Endothelial cell of umbilical vein (primary cell): Measurements from ENCODE around the gene ADTRP. TPM values are rescaled to one million over a fixed set of nuclear protein-coding genes. Genes with fewer than 3 reads are reported as not detected.

Experiments used
- BruUV-seq: library from RNA; stranded (reverse); fragments of 400-500 nt; replicated peaks from 2 replicates; lab custom pipeline; 2021; lab: Mats Ljungman, UMichigan
- CTCF ChIA-PET: fragments of 300-600, 350-600 bp; sonication (Branson Sonifier 250); formaldehyde crosslinking; loops from one replicate; lab custom pipeline; 2021; ENCODE audit warnings: antibody characterized with exemption, inconsistent platforms; lab: Charles Lee
- POLR2A ChIA-PET: fragments of 300-600, 350-600 bp; sonication (Branson Sonifier 250); formaldehyde crosslinking; loops from one replicate; lab custom pipeline; 2021; ENCODE audit warnings: antibody characterized with exemption, inconsistent platforms; lab: Charles Lee
- DNase-seq: peaks from one replicate; pipeline ENCODE4 v3.0.0-alpha.2; 2011; ENCODE audit warnings: low read depth, low spot score
- FAIRE-seq: peaks from 2 replicates; lab custom pipeline; 2011; peaks lifted over from hg19 to GRCh38; lab: Jason Lieb, UNC
- H2AFZ ChIP-seq: 2 replicates; pipeline ENCODE4 v1.6.0; 2012; ENCODE audit warnings: low read depth, low read length, control low read depth, inconsistent platforms
- H3K27ac ChIP-seq: 2 replicates; pipeline ENCODE4 v1.5.1; 2011; ENCODE audit warnings: low read depth, mild to moderate bottlenecking, control low read depth, low read length, moderate library complexity; ENCODE audit not compliant: insufficient read depth
- H3K27me3 ChIP-seq, 2 experiments: 2 replicates each; pipeline versions ENCODE4 v1.6.0 to v1.6.1; 2011; ENCODE audit warnings: low read length in 2 of 2, mixed read lengths in 1 of 2; ENCODE audit not compliant: control insufficient read depth in 2 of 2, insufficient read depth in 2 of 2
- H3K36me3 ChIP-seq, 2 experiments: 2 replicates in 1 of 2; 3 replicates in 1 of 2; pipeline ENCODE4 v1.5.1; 2011; ENCODE audit warnings: low read length in 2 of 2, mild to moderate bottlenecking in 1 of 2, moderate library complexity in 1 of 2; ENCODE audit not compliant: control insufficient read depth in 2 of 2, insufficient read depth in 2 of 2; ENCODE audit errors: extremely low read depth in 1 of 2
- H3K4me1 ChIP-seq: 3 replicates; pipeline ENCODE4 v1.5.1; 2011; ENCODE audit warnings: mild to moderate bottlenecking, low read length; ENCODE audit not compliant: control insufficient read depth, insufficient read depth; ENCODE audit errors: extremely low read depth
- H3K4me2 ChIP-seq: 2 replicates; pipeline ENCODE4 v1.6.1; 2011; ENCODE audit warnings: low read length, control low read depth, mixed read lengths; ENCODE audit not compliant: insufficient read depth
- H3K4me3 ChIP-seq, 3 experiments: fragments of 200-600 bp in 1 of 3; sonication (generic), shearing (Covaris generic) in 1 of 3; replicated peaks in 1 of 3; 2 replicates each; pipeline ENCODE4 v1.5.1; 2011 to 2016; ENCODE audit warnings: control low read depth in 3 of 3, low read length in 3 of 3, mild to moderate bottlenecking in 2 of 3, inconsistent platforms in 1 of 3, low read depth in 1 of 3, moderate library complexity in 1 of 3; ENCODE audit not compliant: insufficient read depth in 1 of 3
- H3K79me2 ChIP-seq: 2 replicates; pipeline ENCODE4 v1.6.0; 2012; ENCODE audit warnings: low read length, inconsistent platforms; ENCODE audit not compliant: control insufficient read depth, insufficient read depth
- H3K9ac ChIP-seq: replicated peaks from 2 replicates; pipeline ENCODE3; 2011; ENCODE audit warnings: low read length, control low read depth; ENCODE audit not compliant: insufficient read depth; ENCODE audit errors: extremely low read depth
- H3K9me1 ChIP-seq: replicated peaks from 3 replicates; pipeline ENCODE4 v1.6.0; 2011; ENCODE audit warnings: mild to moderate bottlenecking, low read length; ENCODE audit not compliant: control insufficient read depth, insufficient read depth; ENCODE audit errors: extremely low read depth
- H3K9me3 ChIP-seq: replicated peaks from 2 replicates; pipeline ENCODE4 v1.5.1; 2012; ENCODE audit warnings: low read length, inconsistent platforms; ENCODE audit not compliant: control insufficient read depth, insufficient read depth
- H4K20me1 ChIP-seq: replicated peaks from 2 replicates; pipeline ENCODE3; 2011; ENCODE audit warnings: mild to moderate bottlenecking, low read length; ENCODE audit not compliant: control insufficient read depth, insufficient read depth; ENCODE audit errors: extremely low read depth
- CTCF ChIP-seq, 2 donors: IDR thresholded peaks; 1 replicate in 1 of 2; 2 replicates in 1 of 2; pipeline ENCODE4 v1.5.1; 2011; ENCODE audit warnings: low read length in 2 of 2, mild to moderate bottlenecking in 2 of 2, moderate library complexity in 2 of 2, control low read depth in 1 of 2, inconsistent platforms in 1 of 2, low read depth in 1 of 2; ENCODE audit not compliant: insufficient read depth in 1 of 2; ENCODE audit errors: extremely low read depth in 1 of 2
- EZH2 ChIP-seq: IDR thresholded peaks from 2 replicates; pipeline ENCODE4 v1.6.1; 2012; ENCODE audit warnings: borderline replicate concordance, low read depth, mild to moderate bottlenecking, moderate library complexity, low read length, inconsistent platforms; ENCODE audit not compliant: severe bottlenecking
- GATA2 ChIP-seq: IDR thresholded peaks from 2 replicates; pipeline ENCODE4 v1.7.0; 2011; ENCODE audit warnings: low read depth, mild to moderate bottlenecking, moderate library complexity, mixed read lengths, low read length; ENCODE audit not compliant: insufficient read length, insufficient read depth
- JUN ChIP-seq: IDR thresholded peaks from 2 replicates; pipeline ENCODE4 v1.6.1; 2011; ENCODE audit warnings: borderline replicate concordance, low read depth; ENCODE audit not compliant: insufficient read length, insufficient read depth
- MYC ChIP-seq: IDR thresholded peaks from one replicate; pipeline ENCODE4 v1.6.1; 2011; ENCODE audit warnings: mild to moderate bottlenecking, low read depth, low read length
- POLR2A ChIP-seq: IDR thresholded peaks from 2 replicates; pipeline ENCODE4 v1.6.1; 2012; ENCODE audit warnings: low read depth, mild to moderate bottlenecking, control low read depth, low read length
- POLR2AphosphoS5 ChIP-seq: IDR thresholded peaks from 2 replicates; pipeline ENCODE4 v1.6.1; 2012; ENCODE audit warnings: low read depth, mild to moderate bottlenecking, control low read depth, low read length, moderate library complexity; ENCODE audit not compliant: insufficient read depth
- dilution Hi-C: fragments of 300-500 bp; cut with MboI; formaldehyde crosslinking; loops from one replicate; pipeline ENCODE4 v1.15.0; 2019; ENCODE audit warnings: low sequenced_read_pairs; ENCODE audit not compliant: extremely low pct_ligation_motif_present
- intact Hi-C: fragments of 100-400 bp; cut with micrococcal nuclease; formaldehyde crosslinking; loops from one replicate; pipeline ENCODE4 v1.10.0; 2022
- polyA plus RNA-seq, 4 experiments: library from polyadenylated mRNA; depleted of rRNA in 3 of 4; stranded (reverse) in 3 of 4; unstranded in 1 of 4; fragments of >200 nt; gene quantifications; 2 replicates each; pipeline versions ENCODE4 v1.2.1 to v1.2.3, GENCODE V29; 2011 to 2012; ENCODE audit warnings: missing spikeins in 1 of 4
- total RNA-seq: library from RNA; stranded (reverse); gene quantifications from 2 replicates; pipeline ENCODE4 v1.2.3, GENCODE V29; 2021
- TF ChIP-seq, protein P1 (sequence below): IDR thresholded peaks from 2 replicates; pipeline ENCODE4 v1.6.1; 2011; ENCODE audit not compliant: insufficient read depth, insufficient read length

Gene ADTRP
- total and polyA plus RNA-seq, 2 donors (not counting 3 experiments of a cell fraction or from before 2014, with no cell fraction given), result 3.3 to 4.4 TPM

- no TSS peak for BruUV-seq
- intact Hi-C loops (no loop called here), dilution Hi-C loops (no loop called here)
- Histone ChIP-seq H3K4me1 (no peaks in the 10 kb centered on the region), H2AFZ (no peak overlapping the region), H3K9me3 (no peaks in the 10 kb centered on the region), H3K27ac (no peak overlapping the region), H3K36me3 (no peaks in the 10 kb centered on the region), H3K27me3 (peaks cover 0 to 2% of the 10 kb centered on the region in 2 experiments), H3K4me3 (no peak overlapping the region), H3K4me2 (no peak overlapping the region), H3K79me2 (no peaks in the 10 kb centered on the region), H3K9ac (no peak overlapping the region), H3K9me1 (no peaks in the 10 kb centered on the region), H4K20me1 (no peaks in the 10 kb centered on the region)
- POLR2A ChIA-PET, result no interaction called here
- no peak for TF ChIP-seq EZH2
- no peak for TF ChIP-seq GATA2
- TF ChIP-seq, protein P1, sequence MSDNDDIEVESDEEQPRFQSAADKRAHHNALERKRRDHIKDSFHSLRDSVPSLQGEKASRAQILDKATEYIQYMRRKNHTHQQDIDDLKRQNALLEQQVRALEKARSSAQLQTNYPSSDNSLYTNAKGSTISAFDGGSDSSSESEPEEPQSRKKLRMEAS, result no peak
- no peak for TF ChIP-seq MYC
- DNase-seq, result no peak
- no peak for FAIRE-seq
- CTCF ChIA-PET, result interaction anchor here (1.2 kb wide), 1 partner anchor 10 kb away, joined by 3 read pairs; no protein-coding TSS in a partner anchor
Measured at GRCh38 chr6:11824986-11825385, 46.4 kb upstream of the ADTRP start.

GRCh38 chr6:11822346-11822745 lies 43.7 kb upstream of the ADTRP start:
- no peak for FAIRE-seq
- dilution Hi-C loops, result no loop called here
- CTCF ChIA-PET, result interaction anchor here (1.0 to 1.1 kb wide), 2 partner anchors 10 to 166 kb away, joined by 3 read pairs; no protein-coding TSS in a partner anchor

More at GRCh38 chr6:11822346-11822745, 43.7 kb upstream of the ADTRP start:
- intact Hi-C loops, result no loop called here
- BruUV-seq, result no TSS peak
- Histone ChIP-seq H3K4me1 (no peaks in the 10 kb centered on the region), H4K20me1 (no peaks in the 10 kb centered on the region), H3K27ac (no peak overlapping the region), H3K4me3 (no peak overlapping the region), H3K9ac (no peak overlapping the region), H3K9me1 (no peaks in the 10 kb centered on the region), H3K36me3 (no peaks in the 10 kb centered on the region), H3K79me2 (no peaks in the 10 kb centered on the region), H3K27me3 (peaks cover 0 to 3% of the 10 kb centered on the region in 2 experiments), H2AFZ (no peak overlapping the region), H3K9me3 (no peaks in the 10 kb centered on the region), H3K4me2 (no peak overlapping the region)
- no peak for TF ChIP-seq EZH2
- TF ChIP-seq, protein P1, result no peak
- TF ChIP-seq POLR2A, result no peak
- no peak for TF ChIP-seq MYC
- no peak for TF ChIP-seq POLR2AphosphoS5
- TF ChIP-seq CTCF (IDR thresholded peaks at IDR 0.05; ENCODE audit: extremely low read depth in 1 of 2, insufficient read depth in 1 of 2, low read depth in 1 of 2, low read length in 2 of 2), result no peak
- no peak for TF ChIP-seq GATA2
- no peak for TF ChIP-seq JUN
- no peak for DNase-seq
- POLR2A ChIA-PET, result no interaction called here
